Testis (tissue), 2 donors: Measurements from ENCODE around the gene TMTC4.

Experiments used
- CTCF ChIP-seq, 3 experiments: fragments of 450-650 bp in 2 of 3; fragments of 200-600 bp in 1 of 3; sonication (generic) in 1 of 3; IDR thresholded peaks; one replicate each; pipeline ENCODE4 v1.5.1; 2016 to 2019; ENCODE audit warnings: antibody characterized with exemption in 3 of 3, mild to moderate bottlenecking in 2 of 3, moderate library complexity in 1 of 3
- POLR2A ChIP-seq: fragments of 450-650 bp; IDR thresholded peaks from one replicate; pipeline ENCODE4 v1.6.1; 2017; ENCODE audit warnings: antibody characterized with exemption, mild to moderate bottlenecking, moderate library complexity

- TF ChIP-seq CTCF (IDR thresholded peaks at IDR 0.05) (no peak), POLR2A (no peak)
These were observed 79.9 kb downstream of the TMTC4 start for GRCh38 chr13:100594731-100595130.
